ENCODE measurements around the gene SLC39A13.

Gene SLC39A13

DNA sequence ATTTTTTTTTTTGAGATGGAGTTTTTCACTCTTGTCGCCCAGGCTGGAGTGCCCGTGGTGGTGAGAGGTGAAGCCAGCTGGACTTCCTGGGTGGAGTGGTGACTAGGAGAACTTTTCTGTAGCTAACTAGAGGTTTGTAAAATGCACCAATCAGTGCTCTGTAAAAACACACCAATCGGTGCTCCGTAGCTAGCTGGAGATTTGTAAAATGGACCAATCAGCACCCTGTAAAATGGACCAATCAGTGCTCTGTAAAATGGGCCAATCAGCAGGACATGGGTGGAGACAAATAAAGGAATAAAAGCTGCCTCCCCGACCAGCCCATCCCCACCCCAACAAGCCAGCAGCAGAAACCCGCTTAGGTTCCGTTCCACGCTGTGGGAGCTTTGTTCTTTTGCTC is 45.0 kb downstream of the SLC39A13 start:
- DNase-seq (ENCODE audit: low spot score), result no peak

- peak; percentile 80 for DNase-seq (ENCODE audit: low spot score)
Observed at GRCh38 chr11:47454258-47454671, 45.9 kb downstream of the SLC39A13 start.

- no peak for DNase-seq (ENCODE audit: low spot score)
Observed at GRCh38 chr11:47460571-47461235, 52.3 kb downstream of the SLC39A13 start.

DNA sequence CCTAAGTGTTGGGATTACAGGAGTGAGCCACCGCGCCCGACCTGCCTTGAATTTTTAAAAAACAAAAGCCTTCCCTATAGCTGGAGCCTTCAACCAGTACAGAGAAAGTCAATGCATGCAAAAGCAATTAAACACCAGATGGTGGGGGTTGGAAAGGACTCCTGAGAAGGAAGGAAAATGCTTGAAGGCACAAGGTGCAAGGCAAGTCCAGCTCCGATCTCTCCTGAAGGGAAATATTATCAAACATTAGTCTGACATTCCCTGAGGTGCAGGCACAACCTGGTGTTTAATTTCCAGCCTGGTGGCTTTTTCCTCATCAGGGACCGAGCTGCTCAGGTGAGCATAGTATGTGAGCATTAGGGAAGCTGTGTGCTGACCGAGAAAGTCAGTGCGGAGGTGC is 53.5 kb downstream of the SLC39A13 start:
- DNase-seq (ENCODE audit: low spot score), result no peak

- DNase-seq (ENCODE audit: low spot score), result no peak
Observed at GRCh38 chr11:47464483-47464882, 56.1 kb downstream of the SLC39A13 start.

Measured in hepatic stellate cell (primary cell).